SU-DHL-6 (cell line): Measurements from ENCODE around the gene ASGR1.

ENCODE experiments used
- EZH2phosphoT487 ChIP-seq: fragments of 200-600 bp; sonication (generic), shearing (Covaris generic); conservative IDR thresholded peaks from 2 replicates; pipeline ENCODE4 v1.6.1; 2018; ENCODE audit warnings: mild to moderate bottlenecking, antibody characterized with exemption, low read length, moderate library complexity, mixed read lengths
- TF ChIP-seq, protein P1 (sequence below): fragments of 200-600 bp; sonication (generic); IDR thresholded peaks from one replicate; pipeline ENCODE4 v1.5.1; 2017; ENCODE audit warnings: antibody characterized with exemption, mild to moderate bottlenecking, low read length, moderate library complexity; ENCODE audit not compliant: insufficient read depth, poor library complexity, severe bottlenecking

DNA sequence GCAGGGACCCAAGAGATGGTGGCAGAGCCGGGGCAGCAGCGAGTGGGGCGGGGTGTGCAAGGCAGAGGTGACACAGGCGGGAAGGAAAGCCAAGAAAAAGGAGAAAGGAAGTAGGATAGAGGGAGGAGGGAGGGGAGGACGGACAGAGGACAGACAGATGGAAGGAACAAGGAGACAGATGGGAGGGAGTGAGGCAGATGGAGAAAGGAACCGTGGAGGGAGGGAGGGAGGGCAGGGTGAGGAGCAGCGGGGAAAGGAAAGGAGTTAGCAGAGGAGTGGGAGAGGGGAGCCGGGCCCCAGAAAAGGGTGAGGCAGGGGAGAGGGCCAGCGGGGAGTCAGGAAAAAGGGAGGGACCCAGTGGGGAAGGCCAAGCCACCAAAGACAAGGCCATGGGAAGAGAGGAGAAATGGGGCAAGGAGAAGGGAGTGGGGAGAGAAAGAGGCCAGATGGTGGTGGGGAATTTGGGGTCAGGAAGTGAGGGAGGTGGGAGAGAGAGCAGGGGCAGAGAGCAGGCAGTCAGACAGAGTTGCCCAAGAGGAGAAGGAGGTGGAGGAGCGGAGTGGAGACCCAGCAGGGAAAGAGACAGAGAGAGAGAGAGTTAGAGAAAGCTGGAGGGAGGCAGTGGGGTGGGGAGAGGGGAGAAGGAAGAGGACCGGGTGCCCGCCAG is 13.2 kb upstream of the ASGR1 start:
- TF ChIP-seq, protein P1, sequence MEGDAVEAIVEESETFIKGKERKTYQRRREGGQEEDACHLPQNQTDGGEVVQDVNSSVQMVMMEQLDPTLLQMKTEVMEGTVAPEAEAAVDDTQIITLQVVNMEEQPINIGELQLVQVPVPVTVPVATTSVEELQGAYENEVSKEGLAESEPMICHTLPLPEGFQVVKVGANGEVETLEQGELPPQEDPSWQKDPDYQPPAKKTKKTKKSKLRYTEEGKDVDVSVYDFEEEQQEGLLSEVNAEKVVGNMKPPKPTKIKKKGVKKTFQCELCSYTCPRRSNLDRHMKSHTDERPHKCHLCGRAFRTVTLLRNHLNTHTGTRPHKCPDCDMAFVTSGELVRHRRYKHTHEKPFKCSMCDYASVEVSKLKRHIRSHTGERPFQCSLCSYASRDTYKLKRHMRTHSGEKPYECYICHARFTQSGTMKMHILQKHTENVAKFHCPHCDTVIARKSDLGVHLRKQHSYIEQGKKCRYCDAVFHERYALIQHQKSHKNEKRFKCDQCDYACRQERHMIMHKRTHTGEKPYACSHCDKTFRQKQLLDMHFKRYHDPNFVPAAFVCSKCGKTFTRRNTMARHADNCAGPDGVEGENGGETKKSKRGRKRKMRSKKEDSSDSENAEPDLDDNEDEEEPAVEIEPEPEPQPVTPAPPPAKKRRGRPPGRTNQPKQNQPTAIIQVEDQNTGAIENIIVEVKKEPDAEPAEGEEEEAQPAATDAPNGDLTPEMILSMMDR: no peak
- TF ChIP-seq EZH2phosphoT487: no peak
